H9 (cell line): ENCODE measurements around the gene ANKH. TPM values are rescaled to one million over a fixed set of nuclear protein-coding genes. Genes with fewer than 3 reads are reported as not detected.

Source experiments
- DNase-seq: peaks from one replicate; pipeline ENCODE4 v3.0.0-alpha.2; 2017
- H2AFZ ChIP-seq: one replicate; pipeline ENCODE4 v1.6.1; 2013; ENCODE audit warnings: mild to moderate bottlenecking, low read length, control low read depth, moderate library complexity
- H2AK5ac ChIP-seq: 2 replicates; pipeline ENCODE4 v1.6.1; 2013; ENCODE audit warnings: low read length, control low read depth, mixed read lengths; ENCODE audit not compliant: insufficient read length
- H2BK120ac ChIP-seq: one replicate; pipeline ENCODE4 v1.6.1; 2013; ENCODE audit warnings: low read depth, mild to moderate bottlenecking, low read length, control low read depth, inconsistent platforms; ENCODE audit not compliant: poor library complexity, severe bottlenecking
- H2BK12ac ChIP-seq: 2 replicates; pipeline ENCODE4 v1.6.1; 2013; ENCODE audit warnings: low read length, control low read depth, mixed read lengths, low read depth; ENCODE audit not compliant: insufficient read length
- H2BK15ac ChIP-seq: 2 replicates; pipeline ENCODE4 v1.6.1; 2013; ENCODE audit warnings: low read depth, low read length, control low read depth
- H2BK20ac ChIP-seq: one replicate; pipeline ENCODE4 v1.6.1; 2013; ENCODE audit warnings: low read depth, mild to moderate bottlenecking, low read length, control low read depth, inconsistent platforms; ENCODE audit not compliant: poor library complexity, severe bottlenecking
- H2BK5ac ChIP-seq: 2 replicates; pipeline ENCODE4 v1.6.1; 2013; ENCODE audit warnings: low read length, control low read depth, mixed read lengths; ENCODE audit not compliant: insufficient read length
- H3K14ac ChIP-seq: 2 replicates; pipeline ENCODE4 v1.6.1; 2013; ENCODE audit warnings: low read length, control low read depth; ENCODE audit not compliant: insufficient read depth
- H3K18ac ChIP-seq: 2 replicates; pipeline ENCODE4 v1.6.1; 2013; ENCODE audit warnings: low read depth, mild to moderate bottlenecking, mixed read lengths, low read length, control low read depth; ENCODE audit not compliant: insufficient read length
- H3K23ac ChIP-seq: 2 replicates; pipeline ENCODE4 v1.6.1; 2013; ENCODE audit warnings: low read length, control low read depth, mixed read lengths, low read depth; ENCODE audit not compliant: insufficient read length
- H3K23me2 ChIP-seq: 2 replicates; pipeline ENCODE4 v1.6.1; 2013; ENCODE audit warnings: low read depth, mild to moderate bottlenecking, mixed read lengths, low read length, control low read depth; ENCODE audit not compliant: insufficient read length, poor library complexity, severe bottlenecking
- H3K27ac ChIP-seq: 2 replicates; pipeline ENCODE4 v1.5.1; 2013; ENCODE audit warnings: low read length, control low read depth, mixed read lengths, low read depth; ENCODE audit not compliant: insufficient read length
- H3K27me3 ChIP-seq: 2 replicates; pipeline ENCODE4 v1.6.1; 2013; ENCODE audit warnings: low read length, control low read depth, inconsistent platforms; ENCODE audit not compliant: insufficient read depth
- H3K4ac ChIP-seq: 2 replicates; pipeline ENCODE4 v1.6.1; 2013; ENCODE audit warnings: low read depth, mild to moderate bottlenecking, control low read depth, inconsistent platforms, low read length, moderate library complexity
- H3K4me1 ChIP-seq: 2 replicates; pipeline ENCODE4 v1.6.1; 2013; ENCODE audit warnings: low read length, control low read depth, inconsistent platforms; ENCODE audit not compliant: insufficient read depth
- H3K4me2 ChIP-seq: 2 replicates; pipeline ENCODE4 v1.6.1; 2013; ENCODE audit warnings: low read length, control low read depth, mixed read lengths; ENCODE audit not compliant: insufficient read length, insufficient read depth
- H3K56ac ChIP-seq: 2 replicates; pipeline ENCODE4 v1.6.1; 2013; ENCODE audit warnings: low read depth, mild to moderate bottlenecking, mixed read lengths, low read length, control low read depth; ENCODE audit not compliant: insufficient read length
- H3K79me1 ChIP-seq: 2 replicates; pipeline ENCODE4 v1.6.1; 2013; ENCODE audit warnings: low read depth, mild to moderate bottlenecking, moderate library complexity, low read length, control low read depth, inconsistent platforms; ENCODE audit not compliant: insufficient read depth, poor library complexity, severe bottlenecking
- H3K79me2 ChIP-seq: 2 replicates; pipeline ENCODE4 v1.6.1; 2013; ENCODE audit warnings: low read length, control low read depth, inconsistent platforms; ENCODE audit not compliant: insufficient read depth
- H3K9ac ChIP-seq: 2 replicates; pipeline ENCODE4 v1.6.1; 2013; ENCODE audit warnings: low read length, control low read depth, mixed read lengths; ENCODE audit not compliant: insufficient read length; ENCODE audit errors: extremely low read depth
- H3K9me3 ChIP-seq: one replicate; pipeline ENCODE4 v1.6.1; 2013; ENCODE audit warnings: low read depth, low read length, inconsistent platforms; ENCODE audit not compliant: control insufficient read depth
- H3T11ph ChIP-seq: one replicate; pipeline ENCODE4 v1.6.1; 2013; ENCODE audit warnings: mild to moderate bottlenecking, low read length, control low read depth, inconsistent platforms
- H4K20me1 ChIP-seq: one replicate; pipeline ENCODE4 v1.6.1; 2013; ENCODE audit not compliant: control insufficient read depth, insufficient read length, insufficient read depth
- H4K5ac ChIP-seq: 2 replicates; pipeline ENCODE4 v1.6.1; 2013; ENCODE audit warnings: low read depth, mild to moderate bottlenecking, mixed read lengths, low read length, control low read depth; ENCODE audit not compliant: insufficient read length
- H4K8ac ChIP-seq: replicated peaks from 2 replicates; pipeline ENCODE4 v1.6.1; 2013; ENCODE audit warnings: low read length, control low read depth, mixed read lengths, low read depth; ENCODE audit not compliant: insufficient read length
- H4K91ac ChIP-seq: 2 replicates; pipeline ENCODE4 v1.6.1; 2013; ENCODE audit warnings: low read depth, mild to moderate bottlenecking, moderate library complexity, mixed read lengths, low read length, control low read depth; ENCODE audit not compliant: insufficient read length
- H3K27ac Mint-ChIP-seq, 3 experiments: 2 replicates in 2 of 3; 3 replicates in 1 of 3; pipeline ENCODE4 v1.8.0; 2020 to 2021; ENCODE audit warnings: mixed read lengths in 3 of 3, mild to moderate bottlenecking in 1 of 3, moderate library complexity in 1 of 3
- H3K27me3 Mint-ChIP-seq: 2 replicates; pipeline ENCODE4 v1.8.0; 2021; ENCODE audit warnings: low read depth, mild to moderate bottlenecking, moderate library complexity, mixed read lengths
- H3K36me3 Mint-ChIP-seq, 3 experiments: 2 replicates in 2 of 3; 3 replicates in 1 of 3; pipeline ENCODE4 v1.8.0; 2020 to 2021; ENCODE audit warnings: low read depth in 3 of 3, mixed read lengths in 3 of 3; ENCODE audit not compliant: insufficient read depth in 1 of 3
- H3K4me1 Mint-ChIP-seq, 2 experiments: 2 replicates each; pipeline ENCODE4 v1.8.0; 2020; ENCODE audit warnings: mixed read lengths in 2 of 2
- H3K4me3 Mint-ChIP-seq, 2 experiments: 2 replicates in 1 of 2; 3 replicates in 1 of 2; pipeline ENCODE4 v1.8.0; 2020 to 2021; ENCODE audit warnings: mild to moderate bottlenecking in 2 of 2, mixed read lengths in 2 of 2, moderate library complexity in 1 of 2
- H3K9me3 Mint-ChIP-seq, 2 experiments: 2 replicates in 1 of 2; 3 replicates in 1 of 2; pipeline ENCODE4 v1.8.0; 2020; ENCODE audit warnings: mild to moderate bottlenecking in 2 of 2, mixed read lengths in 2 of 2, moderate library complexity in 1 of 2
- CTCF ChIP-seq: fragments of 200-600 bp; sonication (generic); conservative IDR thresholded peaks from 3 replicates; pipeline ENCODE4 v1.8.0; 2021; ENCODE audit warnings: antibody characterized with exemption, mild to moderate bottlenecking
- WGBS: extraction: QIAGEN DNeasy Blood & Tissue Kit; methylation state at CpG from one replicate; pipeline ENCODE4 v1.1.7; 2013; ENCODE audit warnings: missing lambda C conversion rate, low lambda C conversion rate, mixed read lengths; ENCODE audit not compliant: insufficient read length; ENCODE audit errors: extremely low coverage; 5-methylcytosine and 5-hydroxymethylcytosine counted together
- total RNA-seq: library from RNA; stranded (reverse); gene quantifications from 2 replicates; pipeline ENCODE4 v1.2.1, GENCODE V29; 2021

The ANKH gene
- total RNA-seq, 1 experiment from 2014 or later: 9.6 TPM

- Mint-ChIP-seq H3K4me3 (no peak overlapping the region), H3K9me3 (no peaks in the 10 kb centered on the region), H3K4me1 (peaks cover 4% of the 10 kb centered on the region in 2 experiments), H3K36me3 (no peaks in the 10 kb centered on the region), H3K27ac (no peak overlapping the region), H3K27me3 (no peaks in the 10 kb centered on the region)
- WGBS: no CpG with 5 or more reads among the region's 9 CpGs
- DNase-seq: no peak
- Histone ChIP-seq H3T11ph (no peak overlapping the region), H3K18ac (no peak overlapping the region), H3K9me3 (no peaks in the 10 kb centered on the region), H2BK5ac (no peak overlapping the region), H2AFZ (no peak overlapping the region), H3K23me2 (no peaks in the 10 kb centered on the region), H3K27ac (no peak overlapping the region), H3K79me1 (no peaks in the 10 kb centered on the region), H4K91ac (no peak overlapping the region), H3K14ac (no peak overlapping the region), H3K79me2 (no peaks in the 10 kb centered on the region), H2AK5ac (no peak overlapping the region), H3K9ac (no peak overlapping the region), H3K4me1 (no peaks in the 10 kb centered on the region), H3K56ac (no peak overlapping the region), H3K4me2 (no peak overlapping the region), H4K8ac (no peak overlapping the region), H3K4ac (no peak overlapping the region), H2BK15ac (no peak overlapping the region), H3K23ac (no peak overlapping the region), H3K27me3 (no peaks in the 10 kb centered on the region), H4K5ac (no peak overlapping the region), H4K20me1 (no peaks in the 10 kb centered on the region), H2BK20ac (no peak overlapping the region), H2BK120ac (no peak overlapping the region), H2BK12ac (no peak overlapping the region)
- no peak for TF ChIP-seq CTCF
Measured at GRCh38 chr5:14757850-14758249, 113.7 kb downstream of the ANKH start.
